HCT116 (cell line): Measurements from ENCODE around the gene SRRT. TPM values are rescaled to one million over a fixed set of nuclear protein-coding genes. Genes with fewer than 3 reads are reported as not detected.

Source experiments
- ATAC-seq: fragments of 200-7000 bp; cut with Tn5 transposase; 2 replicates; pipeline ENCODE4 v1.9.1; 2020; ENCODE audit warnings: mild to moderate bottlenecking, moderate library complexity
- BruUV-seq: library from RNA; stranded (reverse); fragments of 400-500 nt; replicated peaks from 2 replicates; lab custom pipeline; 2021; lab: Mats Ljungman, UMichigan
- CTCF ChIA-PET: fragments of 300-600 bp; sonication (Branson Sonifier 250); formaldehyde crosslinking; loops from one replicate; lab custom pipeline; 2021; ENCODE audit warnings: antibody characterized with exemption; lab: Charles Lee
- POLR2A ChIA-PET: fragments of 300-600, 350-600 bp; sonication (Branson Sonifier 250); formaldehyde crosslinking; loops from one replicate; lab custom pipeline; 2021; ENCODE audit warnings: antibody characterized with exemption; lab: Charles Lee
- RAD21 ChIA-PET, 2 experiments: fragments of 300-600 bp; sonication (Branson Sonifier 250); formaldehyde crosslinking; loops; one replicate each; lab custom pipeline; 2023; ENCODE audit warnings: low total read pairs in 2 of 2; ENCODE audit not compliant: uncharacterized antibody in 2 of 2, unreplicated experiment in 2 of 2, low non-redundant PET in 1 of 2; lab: Charles Lee
- DNase-seq: peaks from one replicate; pipeline ENCODE4 v3.0.0-alpha.2; 2010; ENCODE audit warnings: low read depth, low spot score
- H2AFZ ChIP-seq: fragments of 200-600 bp; shearing (Covaris generic), sonication (generic); 2 replicates; pipeline ENCODE4 v1.6.1; 2017; ENCODE audit warnings: low read depth, mixed run types, mixed read lengths, antibody characterized with exemption, low read length; ENCODE audit not compliant: poor library complexity, severe bottlenecking
- H3K27ac ChIP-seq: 2 replicates; pipeline ENCODE4 v1.5.1; 2012; ENCODE audit warnings: low read depth, low read length
- H3K27me3 ChIP-seq: fragments of 200-600 bp; sonication (generic); 2 replicates; pipeline ENCODE4 v1.6.1; 2016; ENCODE audit warnings: mixed run types, low read length, mixed read lengths; ENCODE audit not compliant: insufficient read depth
- H3K36me3 ChIP-seq, 2 experiments: fragments of 200-500 bp in 1 of 2; fragments of 200-600 bp in 1 of 2; sonication (Bioruptor generic) in 1 of 2; sonication (generic) in 1 of 2; 2 replicates each; pipeline versions ENCODE4 v1.5.1 to v1.6.1; 2014 to 2016; ENCODE audit warnings: low read length in 2 of 2, inconsistent platforms in 1 of 2, mixed read lengths in 1 of 2, mixed run types in 1 of 2; ENCODE audit not compliant: insufficient read depth in 2 of 2, control insufficient read depth in 1 of 2
- H3K4me1 ChIP-seq, 2 experiments: fragments of 200-600 bp in 1 of 2; sonication (generic) in 1 of 2; 2 replicates each; pipeline versions ENCODE4 v1.5.1 to v1.6.1; 2012 to 2017; ENCODE audit warnings: low read length in 2 of 2, inconsistent platforms in 1 of 2, mild to moderate bottlenecking in 1 of 2, mixed read lengths in 1 of 2, mixed run types in 1 of 2, moderate library complexity in 1 of 2; ENCODE audit not compliant: insufficient read depth in 2 of 2, control insufficient read depth in 1 of 2
- H3K4me2 ChIP-seq: fragments of 200-600 bp; sonication (generic); 2 replicates; pipeline ENCODE4 v1.6.1; 2017; ENCODE audit warnings: mixed run types, low read length, mixed read lengths
- H3K4me3 ChIP-seq, 2 experiments: fragments of 200-600 bp in 1 of 2; sonication (generic) in 1 of 2; replicated peaks in 1 of 2; 2 replicates each; pipeline ENCODE4 v1.5.1; 2011 to 2016; ENCODE audit warnings: low read length in 2 of 2, control low read depth in 1 of 2, low read depth in 1 of 2, mild to moderate bottlenecking in 1 of 2, mixed read lengths in 1 of 2, mixed run types in 1 of 2
- H3K79me2 ChIP-seq: fragments of 200-600 bp; sonication (generic); 2 replicates; pipeline ENCODE4 v1.6.1; 2017; ENCODE audit warnings: mild to moderate bottlenecking, mixed run types, low read length, moderate library complexity, mixed read lengths; ENCODE audit not compliant: insufficient read depth
- H3K9ac ChIP-seq: fragments of 200-600 bp; sonication (generic); 2 replicates; pipeline ENCODE4 v1.6.1; 2016; ENCODE audit warnings: low read length, mixed read lengths
- H3K9me2 ChIP-seq: fragments of 200-600 bp; sonication (generic), shearing (Covaris generic); 2 replicates; pipeline ENCODE4 v1.6.1; 2017; ENCODE audit warnings: mixed run types, mild to moderate bottlenecking, moderate library complexity; ENCODE audit not compliant: insufficient read depth
- H3K9me3 ChIP-seq, 2 experiments: fragments of 200-500 bp in 1 of 2; fragments of 200-600 bp in 1 of 2; sonication (Bioruptor generic) in 1 of 2; sonication (generic) in 1 of 2; 2 replicates each; pipeline ENCODE4 v1.6.1; 2014 to 2017; ENCODE audit warnings: low read length in 2 of 2, mixed read lengths in 2 of 2, inconsistent platforms in 1 of 2, low read depth in 1 of 2, mild to moderate bottlenecking in 1 of 2, mixed run types in 1 of 2, moderate library complexity in 1 of 2; ENCODE audit not compliant: control insufficient read depth in 1 of 2, insufficient read depth in 1 of 2
- H4K20me1 ChIP-seq: fragments of 200-600 bp; sonication (generic), shearing (Covaris generic); 2 replicates; pipeline ENCODE4 v1.6.1; 2017; ENCODE audit warnings: mixed run types, mild to moderate bottlenecking, moderate library complexity; ENCODE audit not compliant: insufficient read depth
- CBX3 ChIP-seq: IDR thresholded peaks from 2 replicates; pipeline ENCODE4 v1.6.1; 2012; ENCODE audit warnings: low read depth
- EGR1 ChIP-seq: IDR thresholded peaks from 2 replicates; pipeline ENCODE4 v1.6.1; 2012; ENCODE audit warnings: low read depth
- ELF1 ChIP-seq: IDR thresholded peaks from 2 replicates; pipeline ENCODE4 v1.6.1; 2012; ENCODE audit warnings: low read depth, borderline replicate concordance
- EZH2 ChIP-seq: fragments of 200-600 bp; sonication (generic); IDR thresholded peaks from 2 replicates; pipeline ENCODE4 v1.6.1; 2017; ENCODE audit warnings: antibody characterized with exemption, mixed run types
- EZH2phosphoT487 ChIP-seq: fragments of 200-600 bp; IDR thresholded peaks from 2 replicates; pipeline ENCODE4 v1.6.1; 2018; ENCODE audit warnings: antibody characterized with exemption, borderline replicate concordance
- FOSL1 ChIP-seq: IDR thresholded peaks from 2 replicates; pipeline ENCODE4 v1.6.1; 2012; ENCODE audit warnings: low read depth
- JUND ChIP-seq: IDR thresholded peaks from 2 replicates; pipeline ENCODE4 v1.6.1; 2012
- POLR2A ChIP-seq: IDR thresholded peaks from 2 replicates; pipeline ENCODE4 v1.7.0; 2011; ENCODE audit warnings: borderline replicate concordance; ENCODE audit not compliant: insufficient read depth, insufficient read length; ENCODE audit errors: extremely low read depth
- POLR2AphosphoS5 ChIP-seq: IDR thresholded peaks from 2 replicates; pipeline ENCODE4 v1.6.1; 2011; ENCODE audit warnings: mild to moderate bottlenecking, low read depth, low read length, moderate library complexity
- RAD21 ChIP-seq: IDR thresholded peaks from 2 replicates; pipeline ENCODE4 v1.6.1; 2012; ENCODE audit warnings: low read depth, mild to moderate bottlenecking
- SIN3A ChIP-seq: IDR thresholded peaks from 2 replicates; pipeline ENCODE4 v1.6.1; 2012; ENCODE audit warnings: low read depth
- SP1 ChIP-seq: IDR thresholded peaks from 2 replicates; pipeline ENCODE4 v1.6.1; 2012; ENCODE audit warnings: low read depth
- SRF ChIP-seq: IDR thresholded peaks from 2 replicates; pipeline ENCODE4 v1.6.1; 2012; ENCODE audit warnings: low read depth
- TCF7L2 ChIP-seq: IDR thresholded peaks from 2 replicates; pipeline ENCODE4 v1.7.0; 2011; ENCODE audit warnings: borderline replicate concordance, inconsistent platforms; ENCODE audit not compliant: insufficient read depth, insufficient read length; ENCODE audit errors: extremely low read depth
- YY1 ChIP-seq: IDR thresholded peaks from 2 replicates; pipeline ENCODE4 v1.6.1; 2011; ENCODE audit warnings: low read length, low read depth, moderate library complexity, mild to moderate bottlenecking; ENCODE audit not compliant: insufficient replicate concordance; ENCODE audit errors: extremely low read depth
- ZFX ChIP-seq: fragments of 450-650 bp; IDR thresholded peaks from 2 replicates; pipeline ENCODE4 v1.6.1; 2017
- intact Hi-C: fragments of 100-400 bp; cut with micrococcal nuclease; formaldehyde crosslinking; loops from 2 replicates; pipeline ENCODE4 v1.10.0; 2022
- total RNA-seq: library from RNA; stranded (reverse); gene quantifications from one replicate; pipeline ENCODE4 v1.2.1, GENCODE V29; 2021; ENCODE audit not compliant: unreplicated experiment
- TF ChIP-seq, protein P1 (sequence below): IDR thresholded peaks from 2 replicates; pipeline ENCODE4 v1.6.1; 2011; ENCODE audit warnings: mild to moderate bottlenecking, low read length, moderate library complexity; ENCODE audit not compliant: insufficient replicate concordance; ENCODE audit errors: extremely low read depth
- TF ChIP-seq, protein P2 (sequence below), 3 experiments: fragments of 200-600 bp in 1 of 3; sonication (generic) in 1 of 3; IDR thresholded peaks in 2 of 3; conservative IDR thresholded peaks in 1 of 3; 2 replicates each; pipeline ENCODE4 v1.5.1; 2012 to 2017; ENCODE audit warnings: low read depth in 2 of 3, low read length in 2 of 3, antibody characterized with exemption in 1 of 3, borderline replicate concordance in 1 of 3, control low read depth in 1 of 3, mild to moderate bottlenecking in 1 of 3, mixed read lengths in 1 of 3, mixed run types in 1 of 3, moderate library complexity in 1 of 3; ENCODE audit not compliant: insufficient read depth in 1 of 3
- TF ChIP-seq, protein P3 (sequence below): IDR thresholded peaks from 2 replicates; pipeline ENCODE4 v1.6.1; 2012

SRRT gene
- total RNA-seq, 1 experiment from 2014 or later: 252 TPM

DNA sequence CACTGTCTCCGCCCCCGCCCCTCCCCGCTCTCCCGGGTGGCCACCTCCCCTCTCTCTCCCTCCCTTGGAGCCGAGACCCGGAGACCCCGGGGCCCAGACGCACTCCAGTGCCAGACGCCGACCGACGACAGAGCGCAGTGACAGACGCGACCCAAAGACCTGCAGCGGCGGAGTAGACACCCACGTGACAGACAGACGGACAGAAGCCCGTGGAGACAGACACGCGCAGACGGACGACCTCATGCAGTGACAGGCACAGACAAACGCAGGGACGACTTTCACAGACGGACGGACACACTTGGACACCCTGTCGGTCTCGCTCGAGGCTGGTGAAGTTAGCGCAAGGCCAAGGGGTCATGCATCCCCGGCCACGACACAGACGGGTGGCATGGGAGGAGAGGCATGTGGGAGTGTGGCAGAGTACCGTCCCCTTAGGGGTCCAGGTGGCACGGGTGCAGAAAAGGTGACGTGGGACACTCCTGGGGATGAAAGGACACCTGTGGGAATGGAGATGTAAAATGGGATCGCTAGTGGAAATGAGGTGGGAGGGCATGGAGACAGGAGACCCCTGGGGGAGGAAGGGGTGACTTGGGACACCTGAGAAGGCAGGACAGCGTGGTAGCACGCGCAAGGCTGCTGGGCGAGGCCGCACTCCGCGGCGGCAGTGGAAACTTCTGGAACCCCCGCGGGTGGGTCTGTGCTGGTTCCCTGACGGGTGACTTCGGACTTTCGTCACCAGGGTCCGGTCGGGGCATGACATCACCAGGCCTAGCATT lies 21.2 kb downstream of the SRRT start:
- CTCF ChIA-PET: interaction anchor here (1.4 to 2.7 kb wide), 2 partner anchors 386 to 387 kb away, joined by 6 to 8 read pairs; no protein-coding TSS in a partner anchor
- H3K27me3 ChIP-seq: no peaks in the 10 kb centered on the region; the same call in 1 of the 2 replicates
- H3K9ac ChIP-seq: no peak overlapping the region
- TF ChIP-seq, protein P1, sequence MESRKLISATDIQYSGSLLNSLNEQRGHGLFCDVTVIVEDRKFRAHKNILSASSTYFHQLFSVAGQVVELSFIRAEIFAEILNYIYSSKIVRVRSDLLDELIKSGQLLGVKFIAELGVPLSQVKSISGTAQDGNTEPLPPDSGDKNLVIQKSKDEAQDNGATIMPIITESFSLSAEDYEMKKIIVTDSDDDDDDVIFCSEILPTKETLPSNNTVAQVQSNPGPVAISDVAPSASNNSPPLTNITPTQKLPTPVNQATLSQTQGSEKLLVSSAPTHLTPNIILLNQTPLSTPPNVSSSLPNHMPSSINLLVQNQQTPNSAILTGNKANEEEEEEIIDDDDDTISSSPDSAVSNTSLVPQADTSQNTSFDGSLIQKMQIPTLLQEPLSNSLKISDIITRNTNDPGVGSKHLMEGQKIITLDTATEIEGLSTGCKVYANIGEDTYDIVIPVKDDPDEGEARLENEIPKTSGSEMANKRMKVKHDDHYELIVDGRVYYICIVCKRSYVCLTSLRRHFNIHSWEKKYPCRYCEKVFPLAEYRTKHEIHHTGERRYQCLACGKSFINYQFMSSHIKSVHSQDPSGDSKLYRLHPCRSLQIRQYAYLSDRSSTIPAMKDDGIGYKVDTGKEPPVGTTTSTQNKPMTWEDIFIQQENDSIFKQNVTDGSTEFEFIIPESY: no peak
- TF ChIP-seq ZFX: no peak
- TF ChIP-seq YY1: no peak
- no peak for TF ChIP-seq POLR2AphosphoS5
- no peak for TF ChIP-seq ELF1
- no peak for TF ChIP-seq TCF7L2
- TF ChIP-seq EZH2phosphoT487: no peak
- TF ChIP-seq, protein P2, sequence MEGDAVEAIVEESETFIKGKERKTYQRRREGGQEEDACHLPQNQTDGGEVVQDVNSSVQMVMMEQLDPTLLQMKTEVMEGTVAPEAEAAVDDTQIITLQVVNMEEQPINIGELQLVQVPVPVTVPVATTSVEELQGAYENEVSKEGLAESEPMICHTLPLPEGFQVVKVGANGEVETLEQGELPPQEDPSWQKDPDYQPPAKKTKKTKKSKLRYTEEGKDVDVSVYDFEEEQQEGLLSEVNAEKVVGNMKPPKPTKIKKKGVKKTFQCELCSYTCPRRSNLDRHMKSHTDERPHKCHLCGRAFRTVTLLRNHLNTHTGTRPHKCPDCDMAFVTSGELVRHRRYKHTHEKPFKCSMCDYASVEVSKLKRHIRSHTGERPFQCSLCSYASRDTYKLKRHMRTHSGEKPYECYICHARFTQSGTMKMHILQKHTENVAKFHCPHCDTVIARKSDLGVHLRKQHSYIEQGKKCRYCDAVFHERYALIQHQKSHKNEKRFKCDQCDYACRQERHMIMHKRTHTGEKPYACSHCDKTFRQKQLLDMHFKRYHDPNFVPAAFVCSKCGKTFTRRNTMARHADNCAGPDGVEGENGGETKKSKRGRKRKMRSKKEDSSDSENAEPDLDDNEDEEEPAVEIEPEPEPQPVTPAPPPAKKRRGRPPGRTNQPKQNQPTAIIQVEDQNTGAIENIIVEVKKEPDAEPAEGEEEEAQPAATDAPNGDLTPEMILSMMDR (IDR thresholded peaks at IDR 0.05 in 2 of 3, conservative IDR thresholded peaks at IDR 0.05 in 1 of 3; ENCODE audit: borderline replicate concordance in 1 of 3, insufficient read depth in 1 of 3, low read depth in 2 of 3, low read length in 2 of 3): no peak
- TF ChIP-seq SP1: no peak
- TF ChIP-seq SRF: no peak
- TF ChIP-seq RAD21: no peak
- TF ChIP-seq POLR2A: no peak
- TF ChIP-seq, protein P3, sequence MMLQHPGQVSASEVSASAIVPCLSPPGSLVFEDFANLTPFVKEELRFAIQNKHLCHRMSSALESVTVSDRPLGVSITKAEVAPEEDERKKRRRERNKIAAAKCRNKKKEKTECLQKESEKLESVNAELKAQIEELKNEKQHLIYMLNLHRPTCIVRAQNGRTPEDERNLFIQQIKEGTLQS: no peak
- no peak for TF ChIP-seq FOSL1
- no peak for TF ChIP-seq SIN3A
- no peak for TF ChIP-seq JUND
- TF ChIP-seq EZH2: no peak
- TF ChIP-seq CBX3: no peak
- TF ChIP-seq EGR1: no peak
- RAD21 ChIA-PET: no interaction called here
- H3K36me3 ChIP-seq: no peaks in the 10 kb centered on the region
- peak overlapping the region; percentile 91 for H3K4me2 ChIP-seq
- no peaks in the 10 kb centered on the region for H3K9me3 ChIP-seq
- intact Hi-C loops: loop anchor here (1.0 to 5.0 kb wide), 3 partner anchors 241 to 387 kb away; no protein-coding TSS in a partner anchor
- no peaks in the 10 kb centered on the region for H3K9me2 ChIP-seq
- POLR2A ChIA-PET: interaction anchor here (0.7 kb wide), 1 partner anchor 387 kb away, joined by 3 read pairs; no protein-coding TSS in a partner anchor
- no TSS peak for BruUV-seq
- H3K4me3 ChIP-seq: peak overlapping the region; percentile 37 to 56
- H4K20me1 ChIP-seq: no peaks in the 10 kb centered on the region
- H3K27ac ChIP-seq: no peak overlapping the region
- peaks cover 5 to 36% of the 10 kb centered on the region in 2 experiments for H3K4me1 ChIP-seq
- H3K79me2 ChIP-seq: no peaks in the 10 kb centered on the region
- DNase-seq: no peak
- ATAC-seq: peak; percentile 50
- H2AFZ ChIP-seq: peak overlapping the region; percentile 74
